DND-41 (cell line): ENCODE measurements around the gene GDPD1.

Experiments used
- ATAC-seq: fragments of 200-7000 bp; cut with Tn5 transposase; 3 replicates; pipeline ENCODE4 v1.9.1; 2021; ENCODE audit warnings: low read depth; ENCODE audit not compliant: insufficient read depth
- DNase-seq: peaks from one replicate; pipeline ENCODE4 v3.0.0-alpha.2; 2020
- H2AFZ ChIP-seq: 2 replicates; pipeline ENCODE4 v1.6.0; 2012; ENCODE audit warnings: low read depth, low read length
- H3K27ac ChIP-seq: 2 replicates; pipeline ENCODE4 v1.5.1; 2012; ENCODE audit warnings: low read length, inconsistent platforms
- H3K27me3 ChIP-seq: fragments of 200-600 bp; sonication (generic); 2 replicates; pipeline ENCODE4 v1.6.0; 2012; ENCODE audit warnings: low read length, mild to moderate bottlenecking, inconsistent platforms; ENCODE audit not compliant: insufficient read depth, poor library complexity
- H3K36me3 ChIP-seq: 2 replicates; pipeline ENCODE4 v1.5.1; 2012; ENCODE audit warnings: low read length, inconsistent platforms; ENCODE audit not compliant: insufficient read depth
- H3K4me1 ChIP-seq: 2 replicates; pipeline ENCODE4 v1.5.1; 2012; ENCODE audit warnings: mild to moderate bottlenecking, low read length; ENCODE audit not compliant: insufficient read depth
- H3K4me2 ChIP-seq: 2 replicates; pipeline ENCODE4 v1.6.0; 2012; ENCODE audit warnings: mild to moderate bottlenecking, moderate library complexity, low read length, inconsistent platforms; ENCODE audit not compliant: insufficient read depth
- H3K4me3 ChIP-seq, 2 experiments: fragments of 200-600 bp in 1 of 2; shearing (Covaris generic) in 1 of 2; 2 replicates each; pipeline ENCODE4 v1.5.1; 2012 to 2016; ENCODE audit warnings: inconsistent platforms in 2 of 2, low read length in 2 of 2, mild to moderate bottlenecking in 2 of 2, low read depth in 1 of 2, moderate library complexity in 1 of 2
- H3K79me2 ChIP-seq: 2 replicates; pipeline ENCODE4 v1.6.0; 2012; ENCODE audit warnings: low read length, inconsistent platforms; ENCODE audit not compliant: insufficient read depth
- H3K9ac ChIP-seq: 2 replicates; pipeline ENCODE4 v1.6.0; 2012; ENCODE audit warnings: low read depth, mild to moderate bottlenecking, inconsistent platforms, low read length, moderate library complexity
- H3K9me3 ChIP-seq: 2 replicates; pipeline ENCODE4 v1.5.1; 2012; ENCODE audit warnings: low read length, moderate library complexity, mild to moderate bottlenecking, inconsistent platforms; ENCODE audit not compliant: insufficient read depth, severe bottlenecking
- H4K20me1 ChIP-seq: 2 replicates; pipeline ENCODE4 v1.6.0; 2012; ENCODE audit warnings: low read length; ENCODE audit not compliant: insufficient read depth
- CTCF ChIP-seq: IDR thresholded peaks from 2 replicates; pipeline ENCODE4 v1.5.1; 2012; ENCODE audit warnings: borderline replicate concordance, low read length, moderate library complexity, mild to moderate bottlenecking; ENCODE audit not compliant: poor library complexity, severe bottlenecking; ENCODE audit errors: extremely low read depth
- EZH2 ChIP-seq: IDR thresholded peaks from 3 replicates; pipeline ENCODE4 v1.6.1; 2012; ENCODE audit warnings: borderline replicate concordance, low read depth, mild to moderate bottlenecking, moderate library complexity, low read length, inconsistent platforms; ENCODE audit not compliant: severe bottlenecking

GDPD1 gene

DNA sequence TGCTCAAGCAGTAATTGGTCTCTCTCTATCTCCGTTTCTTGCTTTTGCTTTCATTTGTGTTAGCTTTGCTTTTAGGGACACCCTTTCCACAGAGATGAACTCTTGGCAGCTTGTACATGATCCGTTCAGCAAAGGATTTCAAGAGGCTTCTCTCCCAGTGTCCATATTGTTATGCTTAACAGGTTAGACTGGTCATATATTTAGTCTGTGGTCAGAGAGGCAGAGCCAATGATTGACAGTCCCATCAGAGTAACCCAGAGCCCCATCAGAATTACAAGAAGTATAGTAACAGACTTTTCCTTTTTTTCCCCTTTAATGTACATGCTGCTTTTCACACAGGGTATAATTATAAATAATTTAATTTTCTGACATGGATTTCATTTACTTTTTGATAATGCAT lies 34.4 kb downstream of the GDPD1 start:
- Histone ChIP-seq H3K9me3 (no peaks in the 10 kb centered on the region), H4K20me1 (no peaks in the 10 kb centered on the region), H3K4me2 (no peak overlapping the region), H3K9ac (no peak overlapping the region), H3K36me3 (no peaks in the 10 kb centered on the region), H2AFZ (no peak overlapping the region), H3K4me1 (no peaks in the 10 kb centered on the region), H3K4me3 (no peak overlapping the region), H3K79me2 (no peaks in the 10 kb centered on the region), H3K27ac (no peak overlapping the region), H3K27me3 (no peaks in the 10 kb centered on the region)
- ATAC-seq (no peak), DNase-seq (no peak)
- no peak for TF ChIP-seq EZH2
- no peak for TF ChIP-seq CTCF

- no peak for ATAC-seq
- TF ChIP-seq CTCF: no peak
- TF ChIP-seq EZH2: no peak
- no peaks in the 10 kb centered on the region for H3K79me2 ChIP-seq
- no peaks in the 10 kb centered on the region for H3K9me3 ChIP-seq
- no peak for DNase-seq
- no peaks in the 10 kb centered on the region for H3K27me3 ChIP-seq
- H4K20me1 ChIP-seq: no peaks in the 10 kb centered on the region
- no peak overlapping the region for H3K4me3 ChIP-seq
- H3K4me2 ChIP-seq: no peak overlapping the region
- no peak overlapping the region for H2AFZ ChIP-seq
- no peak overlapping the region for H3K9ac ChIP-seq
- H3K27ac ChIP-seq: no peak overlapping the region
- H3K4me1 ChIP-seq: no peaks in the 10 kb centered on the region
- no peaks in the 10 kb centered on the region for H3K36me3 ChIP-seq
Observed at GRCh38 chr17:59257101-59257500, 36.8 kb downstream of the GDPD1 start.

DNA sequence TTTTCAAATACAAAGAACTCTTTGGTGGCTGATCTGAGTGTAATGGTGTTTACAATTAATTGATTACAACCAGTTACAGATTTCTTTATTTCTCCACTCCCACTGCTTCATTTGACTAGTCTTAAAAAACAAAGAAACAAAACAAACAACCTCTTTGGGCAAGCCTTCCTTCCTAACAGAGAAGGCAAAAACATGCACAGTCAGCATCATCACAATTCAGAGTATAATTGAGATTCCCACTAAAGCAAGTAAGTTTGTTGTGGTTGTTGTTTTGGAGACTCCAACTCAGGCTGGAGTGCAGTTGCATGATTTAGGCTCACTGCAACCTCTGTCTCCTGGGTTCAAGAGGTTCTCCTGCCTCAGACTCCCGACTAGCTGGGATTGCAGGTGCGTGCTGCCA lies 40.4 kb downstream of the GDPD1 start:
- H4K20me1 ChIP-seq: no peaks in the 10 kb centered on the region
- TF ChIP-seq EZH2 (no peak), CTCF (no peak)
- H3K27ac ChIP-seq: no peak overlapping the region
- H3K4me2 ChIP-seq: no peak overlapping the region
- H3K27me3 ChIP-seq: no peaks in the 10 kb centered on the region
- H3K4me3 ChIP-seq: no peak overlapping the region
- H2AFZ ChIP-seq: no peak overlapping the region
- no peaks in the 10 kb centered on the region for H3K36me3 ChIP-seq
- no peaks in the 10 kb centered on the region for H3K79me2 ChIP-seq
- ATAC-seq (no peak), DNase-seq (no peak)
- H3K9me3 ChIP-seq: no peaks in the 10 kb centered on the region
- no peaks in the 10 kb centered on the region for H3K4me1 ChIP-seq
- no peak overlapping the region for H3K9ac ChIP-seq

- no peak overlapping the region for H3K4me2 ChIP-seq
- no peaks in the 10 kb centered on the region for H3K9me3 ChIP-seq
- no peak overlapping the region for H3K9ac ChIP-seq
- ATAC-seq: no peak
- H3K4me3 ChIP-seq: no peak overlapping the region
- no peaks in the 10 kb centered on the region for H4K20me1 ChIP-seq
- TF ChIP-seq CTCF: no peak
- no peak for TF ChIP-seq EZH2
- H3K27ac ChIP-seq: no peak overlapping the region
- no peaks in the 10 kb centered on the region for H3K36me3 ChIP-seq
- DNase-seq: no peak
- no peak overlapping the region for H2AFZ ChIP-seq
- H3K27me3 ChIP-seq: no peaks in the 10 kb centered on the region
- H3K79me2 ChIP-seq: no peaks in the 10 kb centered on the region
- H3K4me1 ChIP-seq: no peaks in the 10 kb centered on the region
Observed at GRCh38 chr17:59266745-59267144, 46.4 kb downstream of the GDPD1 start.
